HG02763 (cell line): Measurements from ENCODE around the gene CDC37.
"Not testable (repeated sequence)": the region's sequence is repeated elsewhere in the genome, so short reads cannot be mapped to it uniquely, and the experiment has no call there.

Source experiments
- ATAC-seq: cut with Tn5 transposase; IDR thresholded peaks from one replicate; pipeline ENCODE4 v1.9.1; 2021; ENCODE audit warnings: mild to moderate bottlenecking, moderate library complexity; ENCODE audit not compliant: unreplicated experiment

Gene CDC37

DNA sequence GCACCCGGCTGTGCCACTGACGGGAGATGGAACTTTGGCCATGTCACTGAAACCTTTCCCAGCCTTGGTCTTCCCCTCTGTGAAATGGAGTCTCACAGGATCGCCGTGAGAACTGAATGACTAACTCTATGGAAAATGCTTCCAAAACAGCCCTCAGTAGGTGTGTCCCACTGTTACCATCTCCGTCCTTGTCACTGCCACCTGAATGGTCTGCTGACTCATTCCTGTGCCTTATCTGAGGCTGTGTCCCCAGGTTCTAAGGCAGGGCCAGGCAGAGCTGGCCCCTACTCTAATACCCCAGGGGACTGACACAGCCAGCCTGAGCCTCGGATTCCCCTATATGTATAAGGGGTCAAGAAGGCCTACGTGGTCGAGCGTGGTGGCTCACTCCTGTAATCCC lies 4.5 kb downstream of the CDC37 start:
- ATAC-seq: no peak

GRCh38 chr19:10395917-10396316 lies 7.4 kb downstream of the CDC37 start:
- no peak for ATAC-seq

GRCh38 chr19:10395436-10395835 lies 7.9 kb downstream of the CDC37 start:
- ATAC-seq: no peak

- no peak for ATAC-seq
Measured at GRCh38 chr19:10395003-10395402, 8.3 kb downstream of the CDC37 start.

DNA sequence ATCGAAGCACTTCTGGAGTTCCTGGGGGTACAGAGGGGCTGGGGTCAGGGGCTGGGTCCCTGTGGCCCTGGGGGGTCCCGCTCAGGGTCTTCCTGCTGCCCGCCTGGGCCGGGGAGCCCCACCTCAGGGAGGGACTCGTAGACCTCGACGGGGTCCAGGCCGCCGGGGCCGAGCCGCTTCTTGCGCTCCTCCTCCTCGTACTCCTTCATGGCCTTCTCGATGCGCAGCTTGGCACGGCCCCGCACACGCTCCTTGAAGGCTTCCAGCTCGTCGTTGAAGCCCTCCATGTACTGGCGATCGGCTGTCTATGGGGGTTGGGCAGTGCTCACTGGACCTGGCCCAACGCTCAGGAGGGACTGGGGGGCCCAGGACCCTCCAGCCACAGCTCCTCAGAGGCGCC lies 10.2 kb downstream of the CDC37 start:
- no peak for ATAC-seq

DNA sequence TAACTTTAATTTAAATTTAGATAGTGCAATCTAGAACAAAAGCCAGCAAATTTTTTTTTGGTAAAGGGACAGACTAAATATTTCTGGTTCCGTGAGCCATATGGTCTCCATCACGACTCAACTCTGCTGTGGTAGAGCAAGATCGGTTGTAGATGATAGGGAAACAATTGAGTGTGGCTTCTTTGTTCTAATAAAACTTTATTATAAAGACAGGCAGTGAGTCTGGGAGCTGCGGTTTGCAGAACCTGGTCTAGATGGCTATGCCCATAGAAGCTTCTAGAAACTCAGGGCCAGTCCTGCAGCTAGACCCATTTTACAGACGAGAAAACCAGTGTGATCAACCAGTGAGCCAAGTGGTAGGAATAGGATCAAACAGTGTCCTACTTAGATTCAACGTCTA lies 11.2 kb downstream of the CDC37 start:
- no peak for ATAC-seq

GRCh38 chr19:10390652-10391286 lies 12.6 kb downstream of the CDC37 start:
- ATAC-seq: no peak

DNA sequence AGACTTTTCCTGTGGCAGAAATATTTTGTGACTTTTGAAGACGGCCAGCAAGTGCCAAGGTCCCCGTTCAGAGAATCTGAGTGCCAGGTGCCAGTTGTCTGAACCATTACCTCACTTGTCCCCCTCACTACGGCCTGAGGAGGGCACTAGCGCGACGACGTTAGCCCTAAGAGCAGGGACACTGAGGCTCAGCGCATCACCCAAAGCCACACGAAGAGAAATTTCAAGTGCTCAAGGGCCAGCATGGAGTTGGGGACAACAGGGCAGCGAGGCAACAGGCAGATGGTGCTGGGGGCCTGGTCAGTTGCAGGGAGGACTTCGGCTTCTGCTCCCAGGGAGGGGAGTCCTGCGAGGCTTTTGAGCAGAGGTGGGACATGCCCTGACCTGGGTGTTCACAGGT lies 13.5 kb downstream of the CDC37 start:
- ATAC-seq: no peak

DNA sequence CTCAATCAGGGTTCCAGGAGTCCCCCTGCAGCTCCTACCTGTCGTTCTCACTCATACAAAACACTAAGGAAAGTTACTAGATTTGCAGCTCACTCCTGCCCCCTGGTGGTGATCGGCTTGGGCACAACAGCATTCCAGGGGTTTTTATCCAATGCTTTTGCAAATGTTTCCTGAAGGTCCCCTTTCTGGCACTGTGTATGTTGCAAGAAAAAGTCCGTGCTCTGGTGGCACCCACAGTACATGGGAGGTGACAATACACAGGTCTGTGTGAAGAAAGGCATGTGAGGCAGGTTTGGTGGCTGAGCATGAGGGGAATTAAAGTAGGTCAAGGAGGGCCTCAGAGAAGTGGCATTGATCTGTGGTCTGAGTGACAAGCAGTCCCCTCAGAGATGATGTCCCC lies 14.4 kb downstream of the CDC37 start:
- ATAC-seq: no peak

DNA sequence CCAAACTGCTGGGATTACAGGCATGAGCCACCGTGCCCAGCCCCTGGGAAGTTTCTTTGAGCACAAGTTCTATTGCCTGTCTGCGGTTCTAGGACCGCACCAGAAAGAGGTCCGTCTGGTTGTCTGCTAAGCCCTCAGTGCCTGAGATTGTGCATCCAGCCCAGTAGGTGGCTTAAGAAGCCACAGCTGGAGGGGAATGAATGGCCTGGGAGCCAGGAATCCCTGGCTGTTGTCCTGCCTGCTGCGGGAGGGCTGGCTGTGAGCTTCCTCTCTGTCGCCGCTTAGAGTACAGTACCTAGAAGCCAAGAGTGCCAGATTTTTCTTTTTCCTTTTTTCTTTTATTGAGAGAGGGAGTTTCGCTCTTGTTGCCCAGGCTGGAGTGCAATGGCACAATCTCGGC lies 18.8 kb downstream of the CDC37 start:
- no peak for ATAC-seq

DNA sequence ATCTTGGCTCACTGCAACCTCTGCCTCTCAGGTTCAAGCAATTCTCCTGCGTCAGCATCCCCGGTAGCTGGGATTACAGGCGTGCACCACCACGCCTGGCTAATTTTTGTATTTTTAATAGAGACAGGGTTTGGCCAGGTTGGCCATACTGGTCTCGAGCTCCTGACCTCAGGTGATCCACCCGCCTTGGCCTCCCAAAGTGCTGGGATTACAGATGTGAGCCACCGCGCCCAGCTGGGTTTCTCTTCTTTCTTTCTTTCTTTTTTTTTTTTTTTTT lies 20.2 kb downstream of the CDC37 start:
- ATAC-seq: not testable (repeated sequence)

DNA sequence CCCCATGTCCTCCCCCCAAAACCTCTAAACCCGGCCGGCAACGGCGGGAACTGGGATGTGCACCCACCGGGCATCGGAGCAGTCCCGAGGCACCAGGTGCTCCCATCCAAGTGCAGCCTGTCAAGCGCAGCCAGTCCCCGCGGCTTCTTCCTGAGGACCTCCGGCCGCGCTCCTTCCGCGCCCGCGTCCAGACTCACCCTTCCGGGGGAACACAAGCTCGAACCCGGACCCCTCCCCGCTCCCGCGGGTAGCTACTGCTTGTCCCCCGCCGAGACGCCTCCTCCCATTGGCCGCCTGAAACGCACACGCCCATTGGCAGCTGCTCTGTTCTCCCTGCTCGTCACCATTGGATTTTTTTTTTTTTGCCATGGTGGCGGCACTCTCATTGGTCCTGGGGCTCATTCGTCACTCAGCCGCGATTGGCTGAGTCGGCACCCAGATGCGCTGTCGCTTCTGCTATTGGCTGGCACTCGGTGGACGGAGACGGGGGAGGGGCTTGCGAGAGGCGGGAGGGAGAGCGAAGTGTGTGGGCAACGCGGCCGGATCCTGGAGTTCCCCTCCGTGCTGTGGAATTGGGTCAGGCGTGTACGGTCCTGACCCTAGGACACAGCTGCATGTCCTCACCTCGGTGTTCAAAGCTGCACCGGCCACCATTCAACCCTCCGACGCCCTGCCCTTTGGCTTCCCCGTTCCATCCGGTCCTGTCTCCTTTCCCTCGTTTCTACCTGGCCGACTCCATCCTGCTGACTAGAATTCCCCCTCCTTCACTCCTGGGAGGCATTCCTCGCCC lies 22.8 kb downstream of the CDC37 start, which contains the start of gene TYK2:
Gene TYK2 (minus strand): TSS at position 260 of the 790 bp plus-strand sequence. CDS start 2,166 bp downstream, outside the sequence.
- ATAC-seq: peak; percentile 94

DNA sequence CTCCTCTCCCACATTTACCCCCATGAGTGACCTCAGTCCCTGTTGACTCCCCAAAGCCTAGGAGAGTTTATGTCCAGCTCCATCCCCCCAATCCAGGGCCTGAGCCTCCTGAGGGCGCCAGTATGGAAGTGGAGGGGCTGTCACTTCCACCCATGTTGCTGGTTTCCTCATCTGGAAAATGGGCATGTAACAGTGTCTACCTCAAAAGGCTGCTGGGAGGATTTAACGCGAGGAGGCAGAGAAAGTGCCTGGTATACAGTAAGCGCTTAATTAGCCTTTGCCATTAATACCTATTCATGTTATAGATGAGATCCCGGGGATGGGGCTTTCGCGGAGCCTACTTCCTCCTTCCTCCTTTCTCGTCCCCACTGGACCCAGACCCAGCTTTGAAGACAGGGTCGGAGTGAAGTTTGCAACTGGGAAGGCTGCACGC lies 23.4 kb downstream of the CDC37 start:
- ATAC-seq: no peak

GRCh38 chr19:10378124-10378523 lies 25.2 kb downstream of the CDC37 start:
- ATAC-seq: no peak

- not testable (repeated sequence) for ATAC-seq
Measured at GRCh38 chr19:10377140-10377640, 26.2 kb downstream of the CDC37 start.

DNA sequence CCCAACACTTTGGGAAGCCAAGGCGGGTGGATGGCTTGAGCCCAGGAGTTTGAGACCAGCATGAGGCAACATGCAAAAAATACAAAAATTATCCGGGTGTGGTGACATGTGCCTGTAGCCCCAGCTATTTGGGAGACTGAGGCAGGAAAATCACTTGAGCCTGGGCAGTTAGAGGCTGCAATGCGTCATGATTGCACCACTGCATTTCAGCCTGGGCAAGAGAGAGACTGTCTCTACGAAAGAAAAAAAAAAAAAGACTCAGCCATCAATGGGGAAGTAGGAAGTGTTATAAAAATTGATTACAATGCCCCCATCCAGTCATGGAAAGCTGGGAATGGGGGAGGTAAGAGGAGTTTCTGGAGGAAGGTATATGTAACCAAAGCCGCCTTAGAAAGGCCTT lies 28.4 kb downstream of the CDC37 start:
- ATAC-seq: no peak

GRCh38 chr19:10372690-10373089 lies 30.7 kb downstream of the CDC37 start:
- no peak for ATAC-seq

- no peak for ATAC-seq
Measured at GRCh38 chr19:10368101-10368803, 35.1 kb downstream of the CDC37 start.

DNA sequence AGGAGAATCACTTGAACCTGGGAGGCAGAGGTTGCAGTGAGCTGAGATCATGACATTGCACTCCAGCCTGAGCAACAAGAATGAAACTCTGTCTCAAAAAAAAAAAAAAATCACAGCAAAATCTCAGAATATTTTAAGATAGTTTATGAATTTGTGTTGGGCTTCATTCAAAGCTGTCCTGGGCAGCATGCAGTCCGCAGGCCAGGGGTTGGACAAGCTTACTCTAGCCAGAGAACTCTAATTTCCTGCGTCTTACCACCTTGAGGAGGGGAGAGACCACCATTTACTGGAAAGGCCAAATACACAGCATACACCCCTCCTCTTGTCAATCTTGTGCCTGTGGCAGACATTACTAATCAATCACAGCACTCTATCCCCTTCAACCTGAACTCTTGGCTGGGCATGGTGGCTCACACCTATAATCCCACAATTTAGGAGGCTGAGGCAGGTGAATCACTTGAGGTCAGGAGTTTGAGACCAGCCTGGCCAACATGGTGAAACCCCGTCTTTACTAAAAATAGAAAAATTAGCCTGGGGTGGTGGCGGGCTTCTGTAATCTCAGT lies 36.3 kb downstream of the CDC37 start:
- ATAC-seq: not testable (repeated sequence)

GRCh38 chr19:10365518-10365917 lies 37.8 kb downstream of the CDC37 start:
- no peak for ATAC-seq

GRCh38 chr19:10364644-10365043 lies 38.7 kb downstream of the CDC37 start:
- no peak for ATAC-seq
